NCI-H446 treated with DMSO at 0.1 percent for 48 hours (cell line): ENCODE data around the gene MARK4.
"Not testable (repeated sequence)": the region's sequence is repeated elsewhere in the genome, so short reads cannot be mapped to it uniquely, and the experiment has no call there.

Experiments used
- DNase-seq: peaks from one replicate; lab custom pipeline; 2025; lab: John Stamatoyannopoulos, UW

Gene MARK4

DNA sequence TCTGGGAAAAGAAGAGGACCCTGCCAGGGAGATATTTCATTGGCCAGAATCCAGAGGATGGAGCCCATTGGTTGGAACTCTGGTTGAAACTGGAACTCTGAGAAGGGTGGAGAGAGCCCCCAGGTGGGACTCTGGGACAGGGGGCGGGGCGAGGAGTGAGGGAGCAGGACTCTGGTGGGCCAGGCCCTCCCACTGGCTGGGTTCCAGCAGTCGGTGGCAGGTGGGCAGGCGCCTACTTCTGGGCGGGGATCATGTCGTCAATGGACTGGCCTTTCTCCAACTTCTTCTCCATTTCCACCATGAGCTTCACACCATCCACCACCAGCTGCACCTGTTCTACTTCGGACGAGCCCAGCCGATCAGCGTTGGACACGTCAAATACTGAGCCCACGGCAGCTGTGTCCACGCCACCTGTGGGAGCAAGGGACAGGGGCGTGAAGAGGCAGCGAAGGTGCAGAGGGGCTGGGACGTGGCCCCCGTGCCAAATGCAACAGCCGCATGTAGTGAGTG is 55.5 kb downstream of the MARK4 start:
- DNase-seq = no peak

DNA sequence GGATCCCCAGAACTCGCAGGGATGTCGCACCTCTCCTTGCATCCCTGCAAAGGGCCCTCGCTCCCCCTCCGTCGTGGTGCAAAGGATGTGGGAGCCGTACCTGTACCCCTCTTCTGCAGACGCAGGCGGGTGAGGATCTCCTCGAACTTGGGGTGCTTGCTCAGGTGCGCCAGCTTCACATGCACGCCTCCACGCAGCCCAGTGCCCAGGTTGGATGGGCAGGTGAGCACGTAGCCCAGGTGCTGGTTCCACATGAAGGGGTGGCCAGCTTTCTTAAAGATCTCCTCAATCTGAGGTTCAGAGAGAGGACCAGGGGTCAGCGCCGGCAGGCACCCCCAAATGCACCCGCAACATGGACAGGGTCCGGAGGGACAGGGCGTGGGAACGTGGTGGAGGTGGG is 56.3 kb downstream of the MARK4 start:
- DNase-seq = no peak

DNA sequence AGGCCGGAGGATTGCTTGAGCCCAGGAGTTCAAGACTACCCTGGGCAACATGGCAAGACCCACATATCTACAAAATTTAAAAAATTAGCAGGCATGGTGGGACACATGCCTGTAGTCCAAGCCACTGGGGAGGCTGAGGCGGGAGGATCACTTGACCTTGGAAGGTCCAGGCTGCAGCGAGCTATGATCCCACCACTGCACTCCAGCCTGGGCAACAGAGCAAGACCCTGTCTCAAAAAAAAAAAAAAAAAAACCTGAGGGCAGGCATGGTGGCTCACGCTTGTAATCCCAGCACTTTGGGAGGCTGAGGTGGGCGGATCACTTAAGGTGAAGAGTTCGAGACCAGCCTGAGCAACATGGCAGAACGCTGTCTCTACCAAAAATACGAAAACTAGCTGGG is 58.3 kb downstream of the MARK4 start:
- not testable (repeated sequence) for DNase-seq

DNA sequence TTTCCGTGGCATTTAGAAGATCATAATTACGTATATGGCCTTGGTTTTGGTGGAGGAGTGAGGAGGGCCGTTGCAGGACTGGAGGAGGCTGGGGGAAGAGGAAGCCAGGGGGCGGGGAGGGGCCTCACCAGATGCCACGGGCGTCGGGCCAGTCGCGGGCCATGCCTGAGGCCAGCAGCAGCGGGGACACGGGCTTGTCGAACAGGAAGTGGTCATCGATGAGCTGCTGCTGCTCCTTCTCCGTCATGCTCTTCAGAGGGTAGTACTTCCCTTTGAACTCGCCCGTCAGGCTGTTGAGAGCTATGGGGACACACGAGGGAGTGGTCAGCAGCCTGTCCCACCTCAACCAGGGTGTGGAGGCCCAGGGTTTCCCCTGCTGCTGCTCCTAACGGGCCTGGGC is 60.5 kb downstream of the MARK4 start:
- DNase-seq = no peak

DNA sequence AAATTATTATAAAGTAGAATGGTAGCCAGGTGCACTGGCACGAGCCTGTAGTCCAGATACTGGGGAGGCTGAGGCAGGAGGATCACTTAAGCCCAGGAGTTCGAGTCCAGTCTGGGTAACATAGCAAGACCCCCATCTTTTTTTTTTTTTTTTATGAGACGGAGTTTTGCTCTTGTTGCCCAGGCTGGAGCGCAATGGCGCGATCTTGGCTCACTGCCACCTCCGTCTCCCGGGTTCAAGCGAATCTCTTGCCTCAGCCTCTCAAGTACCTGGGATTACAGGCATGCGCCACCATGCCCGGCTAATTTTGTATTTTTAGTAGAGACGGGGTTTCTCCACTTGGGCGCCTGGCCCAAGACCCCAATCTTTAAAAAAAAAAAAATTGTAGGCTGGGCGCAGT is 61.2 kb downstream of the MARK4 start:
- DNase-seq = not testable (repeated sequence)

DNA sequence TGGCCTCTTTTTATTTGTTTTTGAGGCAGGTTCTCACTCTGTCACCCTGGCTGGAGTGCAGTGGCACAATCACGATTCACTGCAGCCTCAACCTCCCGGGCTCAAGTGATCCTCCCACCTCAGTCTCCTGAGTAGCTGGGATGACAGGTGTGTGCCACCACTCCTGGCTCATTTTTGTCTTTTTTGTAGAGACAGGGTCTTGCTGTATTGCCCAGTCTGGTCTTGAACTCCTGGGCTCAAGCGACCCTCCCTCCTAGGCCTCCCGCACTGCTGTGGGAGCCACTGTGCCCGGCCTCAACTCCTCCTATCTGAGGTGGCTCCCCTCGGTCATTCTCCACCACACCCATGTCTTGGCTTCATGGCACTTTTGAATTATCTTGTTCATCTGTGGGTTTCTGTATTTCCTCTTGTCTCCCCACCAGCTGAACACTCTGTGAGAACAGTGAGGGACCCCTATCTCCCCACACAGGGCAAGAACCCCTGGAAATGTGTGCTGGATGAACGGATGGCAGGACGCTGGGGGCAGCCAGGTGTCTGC is 63.7 kb downstream of the MARK4 start:
- no peak for DNase-seq

DNA sequence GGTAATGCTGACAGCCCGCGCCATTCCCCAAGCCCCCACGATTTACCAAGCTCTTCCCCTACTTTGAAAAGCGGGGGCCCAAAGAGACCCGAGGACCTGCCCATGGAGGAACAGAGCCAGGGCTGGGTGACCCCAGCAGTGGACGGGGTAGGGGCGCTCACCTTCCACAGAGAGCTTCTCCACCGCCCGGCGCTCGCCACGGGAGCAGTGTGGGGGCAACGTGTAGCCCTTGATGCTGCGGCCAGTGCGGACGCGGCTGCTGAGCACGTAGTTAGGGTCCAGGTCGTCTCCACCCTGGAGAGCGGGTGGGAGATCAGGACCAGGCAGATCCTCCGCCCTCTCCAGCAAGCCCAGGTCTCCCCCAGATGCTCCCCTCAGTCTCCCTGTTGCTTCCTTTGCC is 64.2 kb downstream of the MARK4 start:
- DNase-seq = no peak

DNA sequence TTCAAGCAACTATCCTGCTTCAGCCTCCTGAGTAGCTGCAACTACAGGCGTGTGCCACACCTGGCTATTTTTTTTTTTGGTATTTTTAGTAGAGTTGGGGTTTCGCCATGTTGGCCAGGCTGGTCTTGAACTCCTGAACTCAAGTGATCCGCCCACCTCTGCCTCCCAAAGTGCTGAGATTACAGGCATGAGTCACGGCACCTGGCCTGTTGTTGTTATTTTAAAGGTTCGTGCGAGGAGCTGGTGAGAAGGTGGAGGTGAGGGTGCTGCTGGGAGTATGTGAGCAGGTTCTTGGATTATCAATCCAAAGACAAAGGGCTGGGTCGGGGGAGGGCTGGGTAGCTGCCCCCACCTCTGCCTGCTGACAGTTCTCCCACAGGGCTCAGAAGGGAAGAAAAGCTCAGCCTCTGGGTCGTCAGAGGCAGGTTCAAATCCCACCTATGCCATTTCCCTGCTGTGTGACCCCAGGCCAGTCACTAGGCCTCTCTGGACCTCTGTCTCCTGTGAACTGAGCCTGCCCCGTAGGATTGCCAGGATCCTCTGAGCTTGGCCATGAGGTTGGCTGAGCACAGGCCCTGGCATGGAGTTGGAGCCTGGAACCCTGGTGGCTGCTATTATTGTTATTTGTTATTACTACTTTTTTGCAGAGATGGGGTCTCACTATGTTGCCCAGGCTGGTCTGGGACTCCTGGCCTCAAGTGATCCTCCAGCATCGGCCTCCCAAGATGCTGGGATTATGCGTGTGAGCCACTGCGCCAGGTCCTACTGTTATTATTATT is 70.1 kb downstream of the MARK4 start:
- no peak for DNase-seq

DNA sequence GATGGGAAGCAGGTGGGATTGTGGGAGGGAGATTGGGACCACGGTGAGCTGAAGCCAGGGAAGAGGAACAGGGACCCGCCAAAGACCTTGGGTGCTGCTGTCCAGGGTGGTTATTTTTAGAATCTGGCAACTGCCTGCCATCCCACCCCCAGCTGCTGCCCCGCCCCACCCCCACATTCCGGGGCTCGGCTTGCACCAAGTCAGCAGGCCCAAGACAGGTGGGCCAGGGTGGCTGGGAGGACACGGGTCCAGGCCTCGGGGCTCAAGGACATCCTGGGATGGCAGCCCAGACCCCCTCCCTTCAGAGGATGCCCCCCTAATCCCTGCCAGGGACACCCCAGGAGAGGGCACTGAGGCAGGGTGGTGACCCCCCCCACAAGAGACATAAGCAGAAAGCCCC is 70.8 kb downstream of the MARK4 start:
- DNase-seq = no peak

DNA sequence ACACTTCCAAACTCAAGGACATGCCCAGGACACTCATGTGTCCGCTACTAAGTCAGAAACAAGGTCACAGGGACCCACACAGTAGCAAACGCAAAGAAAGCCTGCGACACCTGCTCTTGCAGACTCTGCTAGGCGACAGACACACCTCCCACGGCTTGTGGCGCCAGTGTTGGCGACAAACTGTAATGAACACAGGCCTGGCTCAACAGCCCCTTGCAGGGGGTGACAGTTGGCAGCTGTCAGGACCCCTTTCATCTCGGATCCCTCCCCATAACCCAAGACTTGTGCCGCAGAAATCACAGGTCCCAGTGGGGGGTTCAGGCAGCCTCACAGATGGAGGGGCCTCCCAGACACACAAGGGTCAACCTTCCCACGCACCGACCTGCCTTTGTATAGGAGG is 71.2 kb downstream of the MARK4 start:
- DNase-seq = no peak

DNA sequence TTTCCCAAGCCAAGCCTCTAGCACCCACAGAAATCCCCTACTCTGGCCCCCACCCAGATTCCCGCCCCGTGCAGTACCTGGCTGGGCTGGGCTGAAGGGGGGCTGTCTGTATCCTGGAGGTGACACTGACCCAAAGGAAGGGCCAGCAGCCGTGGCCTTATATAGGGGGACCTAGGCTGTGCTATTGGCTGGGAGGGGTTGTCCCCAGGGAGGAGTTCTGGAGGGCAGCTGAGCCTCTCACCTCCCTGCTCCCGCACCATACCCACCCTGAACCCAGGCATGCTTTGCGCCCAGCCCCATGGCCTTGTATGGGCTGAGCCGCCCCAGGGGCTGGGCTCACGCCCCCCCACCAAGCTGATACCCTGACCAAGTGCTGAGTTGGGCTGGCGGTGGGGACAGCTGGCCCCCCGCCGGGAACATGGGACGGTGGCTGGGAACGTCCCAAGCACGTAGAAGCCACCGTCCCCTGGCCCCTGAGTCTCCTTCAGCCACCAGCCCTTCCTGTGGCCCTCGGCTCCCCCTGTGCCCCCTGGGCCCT is 71.7 kb downstream of the MARK4 start, which contains the start of gene CKM:
Gene CKM (minus strand): TSS at position 132 of the 538 bp plus-strand sequence. CDS start 3,162 bp downstream, outside the sequence.
- DNase-seq = no peak

DNA sequence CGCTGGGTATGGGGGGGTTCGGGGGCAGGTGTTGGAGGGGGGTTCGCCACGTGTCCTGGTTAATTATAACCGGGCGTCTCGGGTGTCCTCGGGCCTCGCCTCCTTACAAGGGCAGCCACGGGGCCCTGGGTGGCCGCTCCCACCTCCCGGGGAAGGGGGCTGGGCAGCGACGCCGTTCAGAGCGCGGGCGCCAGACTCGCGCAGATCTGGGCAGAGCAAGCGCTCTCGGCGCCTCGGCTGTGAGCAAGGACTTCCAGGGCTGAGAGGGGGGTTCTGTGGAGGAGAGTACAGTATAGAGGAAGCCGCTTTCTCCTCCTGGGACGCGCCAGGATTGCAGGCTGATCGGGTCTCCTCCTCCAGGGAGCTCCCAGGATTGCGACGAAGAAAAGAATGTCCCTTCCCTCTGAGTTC is 72.6 kb downstream of the MARK4 start:
- DNase-seq = no peak

DNA sequence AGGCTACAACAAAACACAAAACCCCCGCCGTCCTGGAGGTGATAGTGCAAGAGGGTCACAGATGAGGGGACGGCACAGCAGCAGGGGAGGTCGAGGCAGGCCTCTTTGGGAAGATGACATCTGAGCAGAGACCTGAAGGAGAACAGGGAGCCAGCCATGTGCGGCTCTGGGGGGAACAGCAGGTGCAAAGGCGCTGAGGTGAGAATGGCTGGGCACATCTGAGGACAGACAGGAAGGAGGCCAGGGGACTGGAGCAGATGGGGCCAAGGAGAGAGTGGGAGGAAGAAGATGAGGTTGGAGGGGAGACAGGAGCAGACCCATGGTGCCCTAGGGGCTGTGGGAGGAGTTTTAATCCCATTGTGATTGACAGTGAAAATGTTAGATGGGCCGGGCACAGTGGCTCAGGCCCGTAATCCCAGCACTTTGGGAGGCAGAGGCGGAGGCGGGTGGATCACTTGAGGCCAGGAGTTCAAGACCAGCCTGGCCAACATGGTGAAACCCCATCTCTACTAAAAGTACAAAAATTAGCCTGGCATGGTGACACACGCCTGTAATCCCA is 73.4 kb downstream of the MARK4 start:
- no peak for DNase-seq

DNA sequence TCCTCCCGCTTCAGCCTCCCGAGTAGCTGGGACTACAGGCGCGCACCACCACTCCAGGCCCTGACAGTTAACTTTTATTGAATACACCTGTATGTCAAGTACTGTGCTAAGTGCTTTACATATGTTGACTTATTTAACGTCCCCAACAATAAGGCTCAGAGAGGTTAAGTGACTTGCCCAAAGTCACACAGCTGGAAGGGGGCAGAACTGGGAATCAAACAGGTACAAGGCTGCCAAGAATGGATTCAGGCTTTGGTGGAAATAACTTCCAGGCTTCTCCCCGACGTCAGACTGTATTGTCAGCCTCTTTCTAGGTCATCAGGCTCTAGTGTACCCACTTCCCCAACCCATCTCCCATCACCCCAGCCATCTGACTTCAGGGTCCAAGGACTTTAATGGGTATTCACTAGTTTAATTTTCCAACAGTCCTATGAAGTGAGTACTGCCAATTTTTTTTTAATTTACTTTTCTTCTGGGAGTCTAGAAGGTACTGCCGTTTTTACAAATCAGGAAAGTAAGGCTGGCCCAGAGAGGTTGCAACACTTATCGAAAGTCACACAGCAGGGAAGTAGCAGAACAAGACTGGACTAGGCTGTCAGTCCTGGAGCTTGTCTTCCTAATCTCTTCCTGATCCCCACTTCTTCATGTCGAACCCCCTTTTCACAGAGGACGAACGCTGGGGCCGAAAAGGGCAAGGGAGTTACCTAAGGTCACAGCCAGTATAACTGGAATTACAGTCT is 76.5 kb downstream of the MARK4 start:
- no peak for DNase-seq

DNA sequence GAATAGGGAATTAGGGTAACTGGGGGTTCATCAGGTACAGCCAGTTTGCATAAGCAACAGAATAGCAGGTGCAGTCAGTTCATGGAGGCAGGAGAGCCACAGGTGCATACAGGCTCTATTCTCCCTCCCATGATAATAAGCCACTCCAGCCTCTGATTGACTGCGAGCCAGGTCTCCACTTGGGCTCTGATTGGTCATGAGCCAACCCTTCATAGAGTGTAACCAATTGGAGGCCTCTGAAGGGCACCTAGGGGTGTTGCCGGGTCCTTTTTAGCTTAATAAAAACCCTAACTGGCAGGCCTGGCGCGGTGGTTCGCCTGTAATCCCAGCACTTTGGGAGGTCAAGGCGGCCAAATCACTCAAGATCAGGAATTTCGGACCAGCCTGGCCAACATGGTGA is 80.3 kb downstream of the MARK4 start:
- DNase-seq = no peak

DNA sequence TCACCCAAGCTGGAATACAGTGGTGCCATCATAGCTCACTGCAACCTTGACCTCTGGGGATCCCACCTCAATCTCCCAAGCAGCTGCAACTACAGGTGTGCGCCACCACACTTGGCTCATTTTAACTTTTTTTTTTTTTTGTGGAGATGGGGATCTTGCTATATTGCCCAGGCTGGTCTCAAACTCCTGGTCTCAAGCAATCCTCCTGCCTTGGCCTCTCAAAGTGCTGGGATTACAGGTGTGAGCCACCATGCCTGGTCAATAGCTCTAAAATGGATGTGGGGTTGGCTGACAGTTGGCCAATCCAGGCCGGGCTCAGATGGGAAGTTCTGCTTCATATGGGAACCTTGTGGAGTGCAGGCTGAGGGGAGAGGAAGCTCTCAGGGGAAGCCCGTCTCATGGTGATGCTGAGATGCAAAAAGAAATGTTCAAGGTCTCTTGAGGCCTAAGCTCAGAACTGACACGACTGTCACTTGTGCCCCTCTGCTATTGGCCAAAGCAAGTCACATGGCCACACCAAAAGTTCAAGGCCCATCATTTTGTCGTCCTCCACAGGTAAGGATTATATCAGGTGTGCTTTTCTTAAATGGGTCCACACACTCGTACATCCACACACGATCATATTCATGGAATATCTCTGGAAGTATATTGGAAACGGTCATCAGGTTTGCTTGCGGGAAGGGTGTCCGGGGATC is 82.7 kb downstream of the MARK4 start:
- no peak for DNase-seq

DNA sequence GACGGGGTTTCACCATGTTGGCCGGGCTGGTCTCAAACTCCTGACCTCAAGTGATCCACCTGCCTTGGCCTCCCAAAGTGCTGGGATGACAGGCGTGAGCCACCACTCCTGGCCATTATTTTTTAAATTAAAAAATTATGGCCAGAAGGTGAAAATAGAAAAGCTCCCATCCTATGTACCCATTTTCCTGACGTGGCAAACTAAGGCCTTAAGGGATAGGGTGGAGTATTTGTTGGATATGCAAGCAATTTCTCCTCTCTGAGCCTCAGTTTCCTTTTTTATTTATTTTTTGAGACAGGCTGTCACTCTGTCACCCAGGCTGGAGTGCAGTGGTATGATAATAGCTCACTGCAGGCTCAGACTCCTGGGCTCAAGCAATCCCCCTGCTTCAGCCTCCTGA is 83.8 kb downstream of the MARK4 start:
- DNase-seq = not testable (repeated sequence)

DNA sequence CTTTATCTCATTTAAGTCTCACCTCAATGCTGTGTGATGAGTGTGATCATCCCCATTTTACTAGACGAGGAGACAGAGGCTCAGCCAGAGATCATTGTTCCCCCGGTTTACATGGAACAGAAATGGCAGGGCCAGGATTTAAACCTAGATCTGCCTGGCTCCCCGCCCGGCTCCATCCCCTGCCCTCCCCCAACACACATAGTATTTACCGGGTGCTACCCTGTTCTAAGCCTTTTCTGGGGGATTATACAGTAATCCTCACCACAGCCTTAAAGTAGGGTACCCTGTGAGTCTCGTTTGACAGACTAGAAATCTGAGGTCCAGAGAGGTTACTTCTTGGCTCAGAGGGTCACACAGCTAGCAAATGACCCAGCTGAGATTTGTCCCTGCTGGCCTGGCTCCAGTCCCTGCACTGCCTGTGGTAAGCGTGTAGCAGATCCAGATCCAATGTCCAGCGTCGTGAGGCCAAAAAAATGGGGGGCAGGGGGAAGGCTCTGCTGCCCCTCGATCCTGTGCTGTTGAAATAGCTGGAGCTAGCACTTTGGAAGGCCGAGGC is 85.7 kb downstream of the MARK4 start:
- DNase-seq = no peak

DNA sequence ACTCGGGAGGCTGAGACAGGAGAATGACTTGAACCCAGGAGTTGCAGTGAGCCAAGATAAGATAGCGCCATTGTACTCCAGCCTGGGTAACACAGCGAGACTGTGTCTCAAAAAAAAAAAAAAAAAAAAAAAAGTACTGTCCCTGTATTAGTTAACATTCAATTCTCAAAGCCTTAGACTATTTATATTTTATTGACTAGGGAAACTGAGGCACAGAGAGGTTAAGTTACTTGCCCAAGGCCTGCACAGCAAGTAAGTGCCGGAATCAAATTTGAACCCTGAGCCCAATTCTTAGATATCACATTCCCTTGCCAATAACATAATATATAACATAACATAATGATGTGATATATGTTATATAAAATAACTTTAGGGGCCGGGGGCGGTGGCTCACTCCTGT is 88.6 kb downstream of the MARK4 start:
- DNase-seq = no peak

DNA sequence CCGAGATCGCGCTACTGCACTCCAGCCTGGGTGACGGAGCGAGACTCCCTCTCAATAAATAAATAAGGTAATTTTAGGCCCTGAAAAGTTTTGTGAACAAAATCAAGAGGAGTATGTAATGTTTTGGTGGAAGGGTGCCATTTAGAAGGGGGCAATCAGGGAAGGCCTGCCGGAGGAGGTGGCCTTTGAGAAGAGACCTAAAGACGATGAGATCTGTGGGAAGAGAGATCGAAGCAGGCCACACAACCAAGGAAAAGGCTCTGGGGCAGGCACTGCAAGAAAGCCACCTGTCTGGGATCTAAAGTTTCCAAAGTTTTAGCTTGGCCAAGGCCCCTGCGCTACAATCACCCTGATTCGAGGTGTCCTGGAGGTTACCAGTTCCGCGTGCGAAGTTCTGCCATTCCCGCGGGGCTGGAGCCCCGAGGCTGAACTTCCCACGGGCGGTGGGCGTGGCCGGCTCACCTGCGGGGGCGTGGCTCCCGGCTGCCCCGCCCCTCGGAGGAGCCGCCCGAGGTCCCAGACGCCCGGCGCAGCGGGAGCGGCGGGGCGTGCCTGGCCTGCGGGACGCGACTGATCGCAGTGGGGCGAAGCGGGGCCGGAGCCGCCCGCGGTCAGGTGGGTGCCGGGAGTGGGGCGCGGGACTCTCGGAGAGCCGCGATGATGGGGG is 89.3 kb downstream of the MARK4 start, which contains the start of gene KLC3:
Gene KLC3 (plus strand): TSS at position 519 of the 667 bp plus-strand sequence. CDS start 4,792 bp downstream, outside the sequence.
- no peak for DNase-seq
